ENCODE measurements around the gene IKBIP.
"Not testable (repeated sequence)": the region's sequence is repeated elsewhere in the genome, so short reads cannot be mapped to it uniquely, and the experiment has no call there.

IKBIP gene

DNA sequence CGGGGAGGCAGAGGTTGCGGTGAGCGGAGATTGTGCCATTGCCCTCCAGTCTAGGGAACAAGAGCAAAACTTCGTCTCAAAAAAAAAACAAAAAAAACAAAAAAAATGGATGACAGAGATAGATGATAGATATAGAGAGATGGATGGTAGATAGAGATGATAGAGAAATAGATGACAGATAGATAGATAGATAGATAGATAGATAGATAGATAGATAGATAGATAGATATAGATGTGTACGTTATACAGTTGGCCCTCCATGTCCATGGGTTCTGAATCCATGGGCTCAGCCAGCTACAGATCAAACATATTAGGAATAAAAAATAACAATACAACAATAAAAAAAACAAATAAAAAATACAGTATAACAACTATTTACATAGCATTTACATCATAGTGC lies 63.9 kb downstream of the IKBIP start:
- in situ Hi-C loops (cut with MboI; ENCODE audit: low pct_unique_long_range_greater_than_20kb, low sequenced_read_pairs): no loop called here
- no peak for DNase-seq

- no peak for DNase-seq
- in situ Hi-C loops (cut with MboI; ENCODE audit: low pct_unique_long_range_greater_than_20kb, low sequenced_read_pairs): no loop called here
Measured at GRCh38 chr12:98579835-98580234, 64.8 kb downstream of the IKBIP start.

DNA sequence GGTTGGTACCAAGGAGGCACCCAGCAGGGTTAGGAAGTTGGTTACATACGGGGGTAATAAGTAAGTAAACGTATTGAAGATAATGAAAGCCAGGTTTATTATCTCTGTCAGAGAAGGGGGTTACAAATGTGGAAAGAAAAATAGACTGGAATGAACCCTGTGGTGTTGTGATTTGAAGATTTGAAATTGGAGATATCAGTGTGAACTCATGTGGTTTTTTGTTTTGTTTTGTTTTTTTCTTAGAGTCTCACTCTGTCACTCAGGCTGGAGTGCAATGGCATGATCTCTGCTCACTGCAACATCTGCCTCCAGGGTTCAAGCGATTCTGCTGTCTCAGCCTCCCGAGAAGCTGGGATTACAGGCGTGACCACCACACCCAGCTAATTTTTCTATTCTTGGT lies 65.2 kb downstream of the IKBIP start:
- in situ Hi-C loops (cut with MboI; ENCODE audit: low pct_unique_long_range_greater_than_20kb, low sequenced_read_pairs): no loop called here
- no peak for DNase-seq

- in situ Hi-C loops (cut with MboI; ENCODE audit: low pct_unique_long_range_greater_than_20kb, low sequenced_read_pairs): no loop called here
- peak; percentile 46 for DNase-seq
Measured at GRCh38 chr12:98578821-98579220, 65.8 kb downstream of the IKBIP start.

DNA sequence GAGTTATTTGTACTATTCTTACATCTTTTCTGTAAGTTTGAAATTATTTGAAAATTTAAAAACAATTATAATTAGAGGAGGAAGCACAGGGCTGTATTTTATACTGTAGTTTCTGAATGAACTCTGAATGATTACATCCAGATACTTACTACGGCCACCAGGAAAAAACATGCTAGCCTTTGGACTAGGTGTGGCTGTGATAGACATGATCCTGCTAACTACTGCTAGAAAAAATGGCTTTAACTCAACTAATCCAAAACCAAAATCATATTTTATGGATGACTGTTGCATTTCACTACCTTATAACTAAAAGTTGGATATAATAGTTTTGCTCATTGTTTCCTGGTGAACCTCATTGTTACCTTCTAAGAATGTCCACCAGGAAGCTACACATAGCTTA lies 66.2 kb downstream of the IKBIP start:
- no peak for DNase-seq
- in situ Hi-C loops (cut with MboI; ENCODE audit: low pct_unique_long_range_greater_than_20kb, low sequenced_read_pairs): no loop called here

DNA sequence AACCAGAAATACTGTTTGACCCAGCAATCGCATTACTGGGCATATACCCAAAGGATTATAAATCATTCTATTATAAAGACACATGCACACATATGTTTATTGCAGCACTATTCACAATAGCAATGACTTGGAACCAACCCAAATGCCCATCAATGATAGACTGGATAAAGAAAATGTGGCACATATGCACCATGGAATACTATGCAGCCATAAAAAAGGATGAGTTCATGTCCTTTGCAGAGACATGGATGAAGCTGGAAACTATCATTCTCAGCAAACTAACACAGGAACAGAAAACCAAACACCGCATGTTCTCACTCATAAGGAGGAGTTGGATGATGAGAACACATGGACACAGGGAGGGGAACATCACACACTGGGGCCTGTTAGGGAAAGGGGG lies 67.8 kb downstream of the IKBIP start:
- DNase-seq; in situ Hi-C loops (cut with MboI; ENCODE audit: low pct_unique_long_range_greater_than_20kb, low sequenced_read_pairs): not testable (repeated sequence)

DNA sequence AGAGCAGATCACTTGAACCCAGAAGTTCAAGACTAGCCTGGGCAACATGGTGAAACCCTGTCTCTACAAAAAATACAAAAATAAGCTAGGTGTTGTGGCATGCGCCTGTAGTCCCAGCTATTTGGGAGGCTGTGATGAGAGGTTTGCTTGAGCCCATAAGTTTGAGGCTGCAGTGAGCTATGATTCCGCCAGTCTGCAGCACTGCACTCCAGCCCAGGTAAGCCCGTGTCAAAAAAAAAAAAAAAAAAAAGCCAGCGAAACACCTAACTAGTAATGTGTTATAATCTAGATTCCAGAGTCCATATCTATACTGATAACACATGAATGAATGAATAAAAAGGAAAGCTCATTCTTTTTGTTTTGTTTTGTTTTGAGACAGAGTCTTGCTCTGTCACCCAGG lies 69.6 kb downstream of the IKBIP start:
- no peak for DNase-seq
- in situ Hi-C loops (cut with MboI; ENCODE audit: low pct_unique_long_range_greater_than_20kb, low sequenced_read_pairs): no loop called here
